Fibroblast of lung (primary cell): ENCODE measurements around the gene AMPD2.

ENCODE experiments used
- CTCF ChIP-seq, 2 donors: IDR thresholded peaks in 1 of 2; conservative IDR thresholded peaks in 1 of 2; 1 replicate in 1 of 2; 2 replicates in 1 of 2; pipeline ENCODE4 v1.5.1; 2011 to 2012; ENCODE audit warnings: low read length in 2 of 2, control low read depth in 1 of 2, inconsistent platforms in 1 of 2, low read depth in 1 of 2, mild to moderate bottlenecking in 1 of 2
- EZH2 ChIP-seq: IDR thresholded peaks from 2 replicates; pipeline ENCODE4 v1.5.1; 2012; ENCODE audit warnings: low read length, control low read depth, mild to moderate bottlenecking; ENCODE audit errors: missing control alignments

- no peak for TF ChIP-seq CTCF (conservative IDR thresholded peaks at IDR 0.05 in 1 of 2, IDR thresholded peaks at IDR 0.05 in 1 of 2; ENCODE audit: low read depth in 1 of 2, low read length in 2 of 2)
- TF ChIP-seq EZH2: no peak
These were observed 9.8 kb upstream of the AMPD2 start for GRCh38 chr1:109609881-109610280.
